Pancreas (tissue), 10 donors: ENCODE data around the gene RAB27B. TPM values are rescaled to one million over a fixed set of nuclear protein-coding genes. Genes with fewer than 3 reads are reported as not detected.

Source experiments
- ATAC-seq, 4 donors: fragments of 200-7000 bp; cut with Tn5 transposase; one replicate each; pipeline versions ENCODE4 v1.8.0 to v1.9.1; 2020; ENCODE audit warnings: mild to moderate bottlenecking in 4 of 4, moderate library complexity in 4 of 4
- DNase-seq, 6 donors: peaks; one replicate each; pipeline ENCODE4 v3.0.0-alpha.2; 2020
- FAIRE-seq: peaks from 2 replicates; lab custom pipeline; 2012; peaks lifted over from hg19 to GRCh38; lab: Jason Lieb, UNC
- H3K27ac ChIP-seq, 4 donors: fragments of 200-600 bp; sonication (generic); 1 replicate in 3 of 4; 2 replicates in 1 of 4; pipeline versions ENCODE4 v1.5.0 to v1.8.0; 2020
- H3K27me3 ChIP-seq, 4 donors: fragments of 200-600 bp; one replicate each; pipeline ENCODE4 v1.8.0; 2021
- H3K36me3 ChIP-seq, 3 donors: fragments of 200-600 bp; sonication (generic) in 1 of 3; one replicate each; pipeline versions ENCODE4 v1.5.0 to v1.8.0; 2020 to 2021
- H3K4me1 ChIP-seq, 3 donors: fragments of 200-600 bp; one replicate each; pipeline ENCODE4 v1.8.0; 2021
- H3K4me3 ChIP-seq, 4 donors: fragments of 200-600 bp; sonication (generic) in 2 of 4; one replicate each; pipeline versions ENCODE4 v1.5.0 to v1.8.0; 2020 to 2021
- H3K9me3 ChIP-seq, 4 donors: fragments of 200-600 bp; one replicate each; pipeline ENCODE4 v1.8.0; 2021
- CTCF ChIP-seq, 4 donors: fragments of 200-600 bp; sonication (generic) in 3 of 4; IDR thresholded peaks; one replicate each; pipeline versions ENCODE4 v1.5.0 to v1.8.0; 2021; ENCODE audit warnings: antibody characterized with exemption in 4 of 4
- WGBS, 2 donors: extraction: QIAGEN DNeasy Blood & Tissue Kit; methylation state at CpG; one replicate each; pipeline ENCODE4 v1.1.7; 2013; 5-methylcytosine and 5-hydroxymethylcytosine counted together
- intact Hi-C, 3 donors: fragments of 100-400 bp; cut with DNase I; formaldehyde crosslinking; loops; one replicate each; pipeline versions ENCODE4 v1.11.1 to v1.14.2; 2022
- polyA plus RNA-seq, 2 donors: library from polyadenylated mRNA; stranded (reverse); fragments of 200-250 nt; gene quantifications; one replicate each; pipeline ENCODE4 v1.2.3, GENCODE V29; 2013
- total RNA-seq, 6 donors: library from RNA; stranded (reverse); fragmentation: NEBNext Ultra II Directional in 4 of 6; extraction: Animal tissue kit (Norgen Biotek cat#: 25700) in 4 of 6; gene quantifications; one replicate each; pipeline versions ENCODE4 v1.2.1 to v1.2.4, GENCODE V29; 2021 to 2023
- donor health status: healthy with polysubstance abuse.
- donor health status: DM: no; HTN: no; CAD: no; lungs with moderate emphysema.
- donor health status: DM: no; HTN: no; CAD: no.
- donor health status: control.
- donor health status: control.
- donor health status: Bipolar disorder and iron deficiency.
- donor health status: DM: yes; HTN: yes; CAD: no.
- donor health status: DM: no; HTN: no; CAD: no.
- donor health status: DM: no; HTN: no; CAD: no.
- donor health status: DM: yes; HTN: yes; CAD: no.

The RAB27B gene
- total and polyA plus RNA-seq, 8 donors = 0.61 to 12.9 (median 5.9) TPM

- Histone ChIP-seq H3K27me3 (no peaks in the 10 kb centered on the region), H3K4me1 (no peaks in the 10 kb centered on the region), H3K27ac (no peak overlapping the region), H3K36me3 (no peaks in the 10 kb centered on the region), H3K4me3 (no peak overlapping the region), H3K9me3 (no peaks in the 10 kb centered on the region)
- ATAC-seq (peak in 3 of 4 donors; percentile 59 to 85 (median 69)), DNase-seq (peak in 2 of 6 donors; percentile 19 to 27), FAIRE-seq (no peak)
- WGBS, 2 donors = 38 to 47% methylated on average over 5 of the region's 5 CpGs
- no peak for TF ChIP-seq CTCF (IDR thresholded peaks at IDR 0.05)
- intact Hi-C loops = no loop called here
These were observed 41.2 kb upstream of the RAB27B start for GRCh38 chr18:54787121-54787520.

- no peak overlapping the region for H3K4me3 ChIP-seq
- intact Hi-C loops = no loop called here
- no peak for TF ChIP-seq CTCF (IDR thresholded peaks at IDR 0.05)
- H3K27ac ChIP-seq = no peak overlapping the region
- no peaks in the 10 kb centered on the region for H3K36me3 ChIP-seq
- no peak for DNase-seq
- H3K27me3 ChIP-seq = no peaks in the 10 kb centered on the region
- H3K4me1 ChIP-seq = no peaks in the 10 kb centered on the region
- no peak for FAIRE-seq
- no peaks in the 10 kb centered on the region for H3K9me3 ChIP-seq
- no peak for ATAC-seq
These were observed 40.7 kb upstream of the RAB27B start for GRCh38 chr18:54787616-54788015.

- 59 to 87% methylated on average over 1 of the region's 1 CpG for WGBS, 2 donors
- ATAC-seq (no peak), FAIRE-seq (peak; percentile 51), DNase-seq (no peak)
- no peak overlapping the region for H3K27ac ChIP-seq
- H3K4me3 ChIP-seq = no peak overlapping the region
- H3K36me3 ChIP-seq = no peaks in the 10 kb centered on the region
- H3K9me3 ChIP-seq = no peaks in the 10 kb centered on the region
- H3K4me1 ChIP-seq = no peaks in the 10 kb centered on the region
- no peak for TF ChIP-seq CTCF (IDR thresholded peaks at IDR 0.05)
- H3K27me3 ChIP-seq = no peaks in the 10 kb centered on the region
- intact Hi-C loops = no loop called here
These were observed 38.2 kb upstream of the RAB27B start for GRCh38 chr18:54790109-54790508.

GRCh38 chr18:54791657-54792056, 36.6 kb upstream of the RAB27B start:
- no peak for FAIRE-seq
- Histone ChIP-seq H3K27ac (no peak overlapping the region), H3K4me3 (no peak overlapping the region), H3K36me3 (no peaks in the 10 kb centered on the region), H3K27me3 (no peaks in the 10 kb centered on the region), H3K4me1 (no peaks in the 10 kb centered on the region), H3K9me3 (no peaks in the 10 kb centered on the region)
- ATAC-seq = no peak
- intact Hi-C loops = no loop called here
- DNase-seq = no peak
- WGBS, 2 donors = 93% methylated on average over 12 of the region's 12 CpGs
- TF ChIP-seq CTCF (IDR thresholded peaks at IDR 0.05) = no peak

- no peak for DNase-seq
- Histone ChIP-seq H3K4me3 (no peak overlapping the region), H3K27me3 (no peaks in the 10 kb centered on the region), H3K36me3 (no peaks in the 10 kb centered on the region), H3K4me1 (no peaks in the 10 kb centered on the region), H3K9me3 (no peaks in the 10 kb centered on the region), H3K27ac (no peak overlapping the region)
- ATAC-seq = no peak
- 93 to 98% methylated on average over 9 of the region's 9 CpGs for WGBS, 2 donors
- intact Hi-C loops = no loop called here
- no peak for TF ChIP-seq CTCF (IDR thresholded peaks at IDR 0.05)
- FAIRE-seq = no peak
These were observed 36.2 kb upstream of the RAB27B start for GRCh38 chr18:54792079-54792478.
